ENCODE measurements around the gene PSMD11. TPM values are rescaled to one million over a fixed set of nuclear protein-coding genes. Genes with fewer than 3 reads are reported as not detected.

Gene PSMD11
- total RNA-seq, 1 experiment from 2014 or later: 123 TPM

- H3K4me3 Mint-ChIP-seq (ENCODE audit: unreplicated experiment): no peak overlapping the region
- CTCF ChIA-PET: interaction anchor here (0.6 kb wide), 2 partner anchors 141 to 254 kb away, joined by 3 read pairs; no protein-coding TSS in a partner anchor
- POLR2A ChIA-PET: interaction anchor here (0.6 to 1.1 kb wide), 4 partner anchors 17 to 87 kb away, joined by 3 to 4 read pairs (median 3); partner anchors contain the start of gene CDK5R1
- intact Hi-C loops (cut with micrococcal nuclease): no loop called here
- no peaks in the 10 kb centered on the region for H3K27me3 Mint-ChIP-seq (ENCODE audit: insufficient read depth, unreplicated experiment)
- peaks cover 22% of the 10 kb centered on the region for H3K4me1 Mint-ChIP-seq (ENCODE audit: insufficient read depth, unreplicated experiment)
- H3K36me3 Mint-ChIP-seq (ENCODE audit: insufficient read depth, unreplicated experiment): no peaks in the 10 kb centered on the region
- no peaks in the 10 kb centered on the region for H3K9me3 Mint-ChIP-seq (ENCODE audit: unreplicated experiment)
- no TSS peak for BruUV-seq (replicated peaks)
- H3K27ac Mint-ChIP-seq (ENCODE audit: low read depth, unreplicated experiment): peak overlapping the region; percentile 52
- DNase-seq (ENCODE audit: unreplicated experiment): peak; percentile 60
- TF ChIP-seq CTCF (IDR thresholded peaks at IDR 0.05; ENCODE audit: unreplicated experiment): no peak
Observed at GRCh38 chr17:32504166-32504990, 60.1 kb downstream of the PSMD11 start.

GRCh38 chr17:32508926-32509325 is 64.6 kb downstream of the PSMD11 start:
- Mint-ChIP-seq H3K36me3 (ENCODE audit: insufficient read depth, unreplicated experiment) (no peaks in the 10 kb centered on the region), H3K9me3 (ENCODE audit: unreplicated experiment) (no peaks in the 10 kb centered on the region), H3K4me1 (ENCODE audit: insufficient read depth, unreplicated experiment) (peaks cover 10% of the 10 kb centered on the region), H3K27me3 (ENCODE audit: insufficient read depth, unreplicated experiment) (no peaks in the 10 kb centered on the region), H3K27ac (ENCODE audit: low read depth, unreplicated experiment) (no peak overlapping the region), H3K4me3 (ENCODE audit: unreplicated experiment) (no peak overlapping the region)
- intact Hi-C loops (cut with micrococcal nuclease): no loop called here
- no peak for TF ChIP-seq CTCF (IDR thresholded peaks at IDR 0.05; ENCODE audit: unreplicated experiment)
- no peak for DNase-seq (ENCODE audit: unreplicated experiment)
- ChIA-PET POLR2A (interaction anchor here (0.5 to 1.0 kb wide), 3 partner anchors 9 to 305 kb away, joined by 3 read pairs; no protein-coding TSS in a partner anchor), CTCF (interaction anchor here (0.6 to 0.7 kb wide), 2 partner anchors 40 to 428 kb away, joined by 3 read pairs; no protein-coding TSS in a partner anchor)
- BruUV-seq (replicated peaks): no TSS peak

GRCh38 chr17:32510466-32510865 is 66.2 kb downstream of the PSMD11 start:
- H3K27me3 Mint-ChIP-seq (ENCODE audit: insufficient read depth, unreplicated experiment): no peaks in the 10 kb centered on the region
- POLR2A ChIA-PET: no interaction called here

More at GRCh38 chr17:32510466-32510865, 66.2 kb downstream of the PSMD11 start:
- Mint-ChIP-seq H3K9me3 (ENCODE audit: unreplicated experiment) (no peaks in the 10 kb centered on the region), H3K36me3 (ENCODE audit: insufficient read depth, unreplicated experiment) (no peaks in the 10 kb centered on the region), H3K4me3 (ENCODE audit: unreplicated experiment) (no peak overlapping the region), H3K27ac (ENCODE audit: low read depth, unreplicated experiment) (no peak overlapping the region), H3K4me1 (ENCODE audit: insufficient read depth, unreplicated experiment) (no peaks in the 10 kb centered on the region)
- intact Hi-C loops (cut with micrococcal nuclease): no loop called here
- DNase-seq (ENCODE audit: unreplicated experiment): no peak
- CTCF ChIA-PET: interaction anchor here (1.1 kb wide), 1 partner anchor 399 kb away, joined by 4 read pairs; no protein-coding TSS in a partner anchor
- no peak for TF ChIP-seq CTCF (IDR thresholded peaks at IDR 0.05; ENCODE audit: unreplicated experiment)
- BruUV-seq (replicated peaks): no TSS peak

Measured in MCF 10A (cell line).